Fibroblast of skin of left quadriceps (primary cell): Measurements from ENCODE around the gene SNX7.

Experiments
- DNase-seq, 2 experiments: peaks; one replicate each; pipeline ENCODE4 v3.0.0-alpha.2; 2013; ENCODE audit warnings: low read depth in 2 of 2

SNX7 gene

GRCh38 chr1:98661544-98662355 is at the start of gene SNX7:
TSS of gene SNX7 (plus strand) at chr1:98661721. CDS start at chr1:98661732, 11 bp downstream.
- DNase-seq, result peak; percentile 42 to 52

- no peak for DNase-seq
Observed at GRCh38 chr1:98637316-98637715, 24.2 kb upstream of the SNX7 start.

- DNase-seq, result no peak
Observed at GRCh38 chr1:98638185-98638584, 23.3 kb upstream of the SNX7 start.

GRCh38 chr1:98644510-98644909 is 17.0 kb upstream of the SNX7 start:
- no peak for DNase-seq

- no peak for DNase-seq
Observed at GRCh38 chr1:98651116-98651632, 10.3 kb upstream of the SNX7 start.

GRCh38 chr1:98653123-98653522 is 8.4 kb upstream of the SNX7 start:
- no peak for DNase-seq

GRCh38 chr1:98659879-98660278 is 1.6 kb upstream of the SNX7 start:
- DNase-seq, result no peak

GRCh38 chr1:98660940-98661543 is 479 bp upstream of the SNX7 start:
- DNase-seq, result no peak

GRCh38 chr1:98662356-98662670 is 792 bp downstream of the SNX7 start:
- DNase-seq, result no peak

GRCh38 chr1:98668733-98669132 is 7.2 kb downstream of the SNX7 start:
- no peak for DNase-seq

- peak in 1 of 2 experiments; percentile 40 for DNase-seq
Observed at GRCh38 chr1:98669355-98670296, 8.1 kb downstream of the SNX7 start.

- DNase-seq, result no peak
Observed at GRCh38 chr1:98672189-98672588, 10.7 kb downstream of the SNX7 start.

- no peak for DNase-seq
Observed at GRCh38 chr1:98674075-98674781, 12.7 kb downstream of the SNX7 start.

- DNase-seq, result no peak
Observed at GRCh38 chr1:98675282-98675681, 13.8 kb downstream of the SNX7 start.

GRCh38 chr1:98677288-98677687 is 15.8 kb downstream of the SNX7 start:
- DNase-seq, result peak; percentile 38 to 50

GRCh38 chr1:98681812-98682211 is 20.3 kb downstream of the SNX7 start:
- no peak for DNase-seq

- DNase-seq, result no peak
Observed at GRCh38 chr1:98688110-98688739, 26.7 kb downstream of the SNX7 start.

GRCh38 chr1:98690576-98690975 is 29.1 kb downstream of the SNX7 start:
- DNase-seq, result no peak

GRCh38 chr1:98692482-98692881 is 31.0 kb downstream of the SNX7 start:
- no peak for DNase-seq

- no peak for DNase-seq
Observed at GRCh38 chr1:98693385-98693784, 31.9 kb downstream of the SNX7 start.

GRCh38 chr1:98696077-98696476 is 34.6 kb downstream of the SNX7 start:
- no peak for DNase-seq
